Right cardiac atrium (tissue), 5 donors: Measurements from ENCODE around the gene C10orf53. TPM values are rescaled to one million over a fixed set of nuclear protein-coding genes. Genes with fewer than 3 reads are reported as not detected.

Experiments used
- ATAC-seq, 2 donors: fragments of 200-7000 bp; cut with Tn5 transposase; one replicate each; pipeline versions ENCODE4 v1.8.0 to v1.9.1; 2020; ENCODE audit warnings: moderate library complexity in 2 of 2, mild to moderate bottlenecking in 1 of 2
- DNase-seq, 3 donors: peaks; one replicate each; pipeline ENCODE4 v3.0.0-alpha.2; 2020
- H3K27ac ChIP-seq: one replicate; pipeline ENCODE4 v1.5.1; 2013; ENCODE audit warnings: mild to moderate bottlenecking, low read length, control low read depth, moderate library complexity
- H3K27me3 ChIP-seq: one replicate; pipeline ENCODE4 v1.6.1; 2013; ENCODE audit not compliant: control insufficient read depth, insufficient read depth
- H3K4me1 ChIP-seq: one replicate; pipeline ENCODE4 v1.6.1; 2013; ENCODE audit warnings: low read length; ENCODE audit not compliant: control insufficient read depth, insufficient read depth
- H3K4me3 ChIP-seq: one replicate; pipeline ENCODE4 v1.5.1; 2013; ENCODE audit warnings: low read length, control low read depth
- H3K9me3 ChIP-seq: one replicate; pipeline ENCODE4 v1.6.1; 2013; ENCODE audit warnings: low read length; ENCODE audit not compliant: control insufficient read depth
- WGBS: extraction: QIAGEN DNeasy Blood & Tissue Kit; methylation state at CpG from one replicate; pipeline ENCODE4 v1.1.7; 2013; 5-methylcytosine and 5-hydroxymethylcytosine counted together
- intact Hi-C, 4 donors: fragments of 100-400 bp; cut with DNase I; formaldehyde crosslinking; loops; one replicate each; pipeline versions ENCODE4 v1.11.0 to v1.14.0; 2022 to 2023
- polyA plus RNA-seq: library from polyadenylated mRNA; stranded (reverse); fragments of 200-250 nt; gene quantifications from one replicate; pipeline ENCODE4 v1.2.3, GENCODE V29; 2013
- total RNA-seq, 4 donors: library from RNA; stranded (reverse); fragmentation: NEBNext Ultra II Directional; extraction: Animal tissue kit (Norgen Biotek cat#: 25700); gene quantifications; one replicate each; pipeline ENCODE4 v1.2.1, GENCODE V29; 2021
- donor health status: healthy with polysubstance abuse.
- donor health status: DM: no; HTN: yes; CAD: no.
- donor health status: DM: no; HTN: no; CAD: no.
- donor health status: DM: no; HTN: yes; CAD: no; lungs with severe emphysema.
- donor health status: DM: yes; HTN: yes; CAD: no.

C10orf53 gene
- total and polyA plus RNA-seq, 5 donors, result not detected

- no peak for DNase-seq
- intact Hi-C loops, result no loop called here
- Histone ChIP-seq H3K27me3 (no peaks in the 10 kb centered on the region), H3K9me3 (peaks cover 2% of the 10 kb centered on the region), H3K4me3 (no peak overlapping the region), H3K4me1 (no peaks in the 10 kb centered on the region), H3K27ac (no peak overlapping the region)
- WGBS, result 6% methylated on average over 12 of the region's 12 CpGs
- no peak for ATAC-seq
These were observed 11.4 kb downstream of the C10orf53 start for GRCh38 chr10:49690698-49691356.

- H3K4me3 ChIP-seq, result no peak overlapping the region
- H3K4me1 ChIP-seq, result no peaks in the 10 kb centered on the region
- DNase-seq (no peak), ATAC-seq (no peak)
- H3K9me3 ChIP-seq, result peaks cover 2% of the 10 kb centered on the region
- 24% methylated on average over 9 of the region's 9 CpGs for WGBS
- no peak overlapping the region for H3K27ac ChIP-seq
- H3K27me3 ChIP-seq, result no peaks in the 10 kb centered on the region
- intact Hi-C loops, result no loop called here
These were observed 12.1 kb downstream of the C10orf53 start for GRCh38 chr10:49691588-49691987.

GRCh38 chr10:49694466-49694865, 15.0 kb downstream of the C10orf53 start:
- 82% methylated on average over 6 of the region's 6 CpGs for WGBS
- DNase-seq (no peak), ATAC-seq (no peak)
- Histone ChIP-seq H3K4me1 (no peaks in the 10 kb centered on the region), H3K9me3 (no peaks in the 10 kb centered on the region), H3K4me3 (no peak overlapping the region), H3K27me3 (no peaks in the 10 kb centered on the region), H3K27ac (no peak overlapping the region)
- intact Hi-C loops, result no loop called here

- WGBS, result 74% methylated on average over 7 of the region's 7 CpGs
- no peak for DNase-seq
- H3K27me3 ChIP-seq, result no peaks in the 10 kb centered on the region
- H3K4me1 ChIP-seq, result no peaks in the 10 kb centered on the region
- no peaks in the 10 kb centered on the region for H3K9me3 ChIP-seq
- intact Hi-C loops, result no loop called here
- H3K4me3 ChIP-seq, result no peak overlapping the region
- ATAC-seq, result no peak
- no peak overlapping the region for H3K27ac ChIP-seq
These were observed 16.9 kb downstream of the C10orf53 start for GRCh38 chr10:49696311-49696710.

GRCh38 chr10:49698679-49699078, 19.2 kb downstream of the C10orf53 start:
- Histone ChIP-seq H3K27me3 (no peaks in the 10 kb centered on the region), H3K27ac (no peak overlapping the region), H3K4me3 (no peak overlapping the region), H3K9me3 (no peaks in the 10 kb centered on the region), H3K4me1 (no peaks in the 10 kb centered on the region)
- ATAC-seq (no peak), DNase-seq (no peak)
- WGBS, result 67% methylated on average over 9 of the region's 9 CpGs
- intact Hi-C loops, result no loop called here

GRCh38 chr10:49700211-49700610, 20.8 kb downstream of the C10orf53 start:
- intact Hi-C loops, result no loop called here
- 76% methylated on average over 3 of the region's 3 CpGs for WGBS
- H3K9me3 ChIP-seq, result no peaks in the 10 kb centered on the region

DNA sequence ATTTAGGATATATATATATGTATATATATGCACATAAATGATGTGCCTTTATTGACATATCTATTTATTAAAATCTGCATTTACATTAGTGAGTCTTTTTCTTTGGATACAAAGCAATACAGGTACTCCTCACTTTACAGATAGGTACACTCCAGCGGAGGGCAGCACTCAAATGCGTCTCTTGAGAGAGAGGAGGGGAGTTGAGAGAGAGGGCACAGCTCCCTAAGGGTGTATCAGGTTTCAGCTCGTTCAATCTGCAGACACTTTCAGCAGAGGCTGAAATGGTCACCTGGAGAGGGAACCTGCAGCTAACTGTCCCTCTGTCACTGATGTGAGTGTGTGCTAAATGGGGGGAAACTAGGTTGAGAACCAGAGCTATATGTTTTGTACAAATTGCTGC, 21.5 kb downstream of the C10orf53 start:
- no peak for ATAC-seq

More at GRCh38 chr10:49700211-49700610, 20.8 kb downstream of the C10orf53 start:
- H3K4me1 ChIP-seq, result no peaks in the 10 kb centered on the region
- H3K4me3 ChIP-seq, result no peak overlapping the region
- no peaks in the 10 kb centered on the region for H3K27me3 ChIP-seq
- no peak for DNase-seq
- no peak for ATAC-seq
- H3K27ac ChIP-seq, result no peak overlapping the region

GRCh38 chr10:49707585-49707984, 28.1 kb downstream of the C10orf53 start:
- ATAC-seq (no peak), DNase-seq (no peak)
- 79% methylated on average over 3 of the region's 3 CpGs for WGBS
- H3K9me3 ChIP-seq, result no peaks in the 10 kb centered on the region
- intact Hi-C loops, result no loop called here
- no peaks in the 10 kb centered on the region for H3K4me1 ChIP-seq
- no peaks in the 10 kb centered on the region for H3K27me3 ChIP-seq
- no peak overlapping the region for H3K27ac ChIP-seq
- H3K4me3 ChIP-seq, result no peak overlapping the region

More for the DNA sequence above, 21.5 kb downstream of the C10orf53 start:
- intact Hi-C loops, result no loop called here
- DNase-seq, result no peak
- Histone ChIP-seq H3K27ac (no peak overlapping the region), H3K27me3 (no peaks in the 10 kb centered on the region), H3K9me3 (no peaks in the 10 kb centered on the region), H3K4me1 (no peaks in the 10 kb centered on the region), H3K4me3 (no peak overlapping the region)
- WGBS, result 1% methylated on average over 3 of the region's 3 CpGs

- Histone ChIP-seq H3K4me3 (no peak overlapping the region), H3K27me3 (no peaks in the 10 kb centered on the region), H3K9me3 (no peaks in the 10 kb centered on the region), H3K4me1 (no peaks in the 10 kb centered on the region), H3K27ac (no peak overlapping the region)
- ATAC-seq (no peak), DNase-seq (no peak)
- 52% methylated on average over 5 of the region's 5 CpGs for WGBS
- intact Hi-C loops, result no loop called here
These were observed 30.5 kb downstream of the C10orf53 start for GRCh38 chr10:49709934-49710333.

DNA sequence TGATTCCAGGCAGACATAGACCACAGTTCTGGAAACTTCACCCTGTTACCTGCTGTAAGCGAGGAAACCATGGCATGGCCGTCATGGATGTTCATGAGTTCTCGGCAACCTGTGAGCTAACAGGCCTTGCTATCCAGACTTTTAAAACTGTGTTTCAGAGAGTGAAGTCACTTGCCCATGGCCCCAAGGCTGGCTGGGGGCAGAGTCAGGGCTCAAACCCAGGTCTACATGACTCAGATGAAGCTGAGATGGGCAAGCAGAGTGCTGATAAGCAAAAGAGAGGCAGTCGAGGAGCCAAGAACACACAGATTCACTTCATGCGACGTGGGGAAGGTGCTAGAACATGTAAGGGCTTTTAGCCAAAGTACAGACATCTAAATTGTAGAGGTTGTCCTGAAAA, 31.5 kb downstream of the C10orf53 start:
- Histone ChIP-seq H3K27me3 (no peaks in the 10 kb centered on the region), H3K27ac (no peak overlapping the region), H3K4me1 (no peaks in the 10 kb centered on the region), H3K9me3 (no peaks in the 10 kb centered on the region), H3K4me3 (no peak overlapping the region)
- no peak for DNase-seq
- intact Hi-C loops, result no loop called here
- no peak for ATAC-seq
- 74% methylated on average over 6 of the region's 6 CpGs for WGBS

- ATAC-seq (no peak), DNase-seq (no peak)
- H3K27ac ChIP-seq, result no peak overlapping the region
- no peak overlapping the region for H3K4me3 ChIP-seq
- no peaks in the 10 kb centered on the region for H3K27me3 ChIP-seq
- H3K4me1 ChIP-seq, result no peaks in the 10 kb centered on the region
- WGBS, result 65% methylated on average over 8 of the region's 8 CpGs
- intact Hi-C loops, result no loop called here
- no peaks in the 10 kb centered on the region for H3K9me3 ChIP-seq
These were observed 32.0 kb downstream of the C10orf53 start for GRCh38 chr10:49711481-49711880.

- DNase-seq (no peak), ATAC-seq (no peak)
- Histone ChIP-seq H3K27ac (no peak overlapping the region), H3K9me3 (no peaks in the 10 kb centered on the region), H3K27me3 (no peaks in the 10 kb centered on the region), H3K4me3 (no peak overlapping the region), H3K4me1 (no peaks in the 10 kb centered on the region)
- intact Hi-C loops, result no loop called here
- 73% methylated on average over 5 of the region's 5 CpGs for WGBS
These were observed 33.8 kb downstream of the C10orf53 start for GRCh38 chr10:49713266-49713665.
